HL-60 (cell line): ENCODE measurements around the gene ANKRD23.

Experiments used
- DNase-seq, 2 experiments: peaks; one replicate each; pipeline ENCODE4 v3.0.0-alpha.2; 2010 to 2020; ENCODE audit warnings: low read depth in 1 of 2, low spot score in 1 of 2
- H3K27ac ChIP-seq: fragments of 250-450 bp; sonication (Bioruptor Pico); replicated peaks from 2 replicates; pipeline ENCODE4 v1.5.1; 2020; ENCODE audit warnings: mild to moderate bottlenecking, moderate library complexity
- H3K27me3 ChIP-seq: fragments of 250-450 bp; sonication (Bioruptor Pico); 2 replicates; pipeline ENCODE4 v1.5.1; 2021; ENCODE audit warnings: mild to moderate bottlenecking, moderate library complexity; ENCODE audit not compliant: insufficient read depth, poor library complexity, severe bottlenecking
- H3K4me3 ChIP-seq: replicated peaks from 2 replicates; pipeline ENCODE4 v1.5.1; 2011; ENCODE audit warnings: mild to moderate bottlenecking, control low read depth, low read length; ENCODE audit not compliant: insufficient read depth
- CTCF ChIP-seq: IDR thresholded peaks from one replicate; pipeline ENCODE4 v1.5.1; 2011; ENCODE audit warnings: low read length, control low read depth, inconsistent platforms; ENCODE audit not compliant: insufficient read depth
- GABPA ChIP-seq: IDR thresholded peaks from 2 replicates; pipeline ENCODE4 v1.6.1; 2012; ENCODE audit warnings: low read depth
- POLR2AphosphoS5 ChIP-seq: IDR thresholded peaks from 2 replicates; pipeline ENCODE4 v1.6.1; 2012; ENCODE audit warnings: low read depth
- REST ChIP-seq: IDR thresholded peaks from 2 replicates; pipeline ENCODE4 v1.6.1; 2012; ENCODE audit warnings: low read depth; ENCODE audit not compliant: insufficient replicate concordance
- SPI1 ChIP-seq: IDR thresholded peaks from 2 replicates; pipeline ENCODE4 v1.6.1; 2012; ENCODE audit warnings: low read depth, mild to moderate bottlenecking, borderline replicate concordance

Gene ANKRD23

GRCh38 chr2:96819876-96820511, 23.8 kb downstream of the ANKRD23 start:
- no peaks in the 10 kb centered on the region for H3K27me3 ChIP-seq
- no peak for TF ChIP-seq GABPA
- no peak for TF ChIP-seq REST
- TF ChIP-seq SPI1 = no peak
- TF ChIP-seq CTCF = no peak
- no peak for TF ChIP-seq POLR2AphosphoS5
- no peak overlapping the region for H3K27ac ChIP-seq
- no peak for DNase-seq
- no peak overlapping the region for H3K4me3 ChIP-seq

- no peak for TF ChIP-seq REST
- TF ChIP-seq SPI1 = peak; percentile 22; the same call in 1 of the 2 replicates
- no peak for DNase-seq
- H3K27me3 ChIP-seq = no peaks in the 10 kb centered on the region
- H3K4me3 ChIP-seq = no peak overlapping the region
- no peak overlapping the region for H3K27ac ChIP-seq
These were observed 24.5 kb downstream of the ANKRD23 start for GRCh38 chr2:96819128-96819875.

- no peak for DNase-seq
- Histone ChIP-seq H3K27me3 (no peaks in the 10 kb centered on the region), H3K27ac (no peak overlapping the region), H3K4me3 (peak overlapping the region; percentile 82)
- TF ChIP-seq GABPA (no peak), SPI1 (no peak), CTCF (no peak)
These were observed 25.9 kb downstream of the ANKRD23 start for GRCh38 chr2:96817882-96818281.

GRCh38 chr2:96816836-96817702, 26.8 kb downstream of the ANKRD23 start:
- DNase-seq = no peak
- no peak for TF ChIP-seq REST
- TF ChIP-seq CTCF = no peak
- no peak for TF ChIP-seq SPI1
- no peak for TF ChIP-seq GABPA
- no peak for TF ChIP-seq POLR2AphosphoS5
- H3K27me3 ChIP-seq = no peaks in the 10 kb centered on the region
- H3K27ac ChIP-seq = no peak overlapping the region
- peak overlapping the region; percentile 82 for H3K4me3 ChIP-seq
